ENCODE measurements around the gene ENHO. TPM values are rescaled to one million over a fixed set of nuclear protein-coding genes. Genes with fewer than 3 reads are reported as not detected.

Gene ENHO
- total RNA-seq, 2 experiments from 2014 or later: not detected

GRCh38 chr9:34501372-34501771 lies 21.4 kb downstream of the ENHO start:
- ATAC-seq: no peak
- TF ChIP-seq, protein P1, sequence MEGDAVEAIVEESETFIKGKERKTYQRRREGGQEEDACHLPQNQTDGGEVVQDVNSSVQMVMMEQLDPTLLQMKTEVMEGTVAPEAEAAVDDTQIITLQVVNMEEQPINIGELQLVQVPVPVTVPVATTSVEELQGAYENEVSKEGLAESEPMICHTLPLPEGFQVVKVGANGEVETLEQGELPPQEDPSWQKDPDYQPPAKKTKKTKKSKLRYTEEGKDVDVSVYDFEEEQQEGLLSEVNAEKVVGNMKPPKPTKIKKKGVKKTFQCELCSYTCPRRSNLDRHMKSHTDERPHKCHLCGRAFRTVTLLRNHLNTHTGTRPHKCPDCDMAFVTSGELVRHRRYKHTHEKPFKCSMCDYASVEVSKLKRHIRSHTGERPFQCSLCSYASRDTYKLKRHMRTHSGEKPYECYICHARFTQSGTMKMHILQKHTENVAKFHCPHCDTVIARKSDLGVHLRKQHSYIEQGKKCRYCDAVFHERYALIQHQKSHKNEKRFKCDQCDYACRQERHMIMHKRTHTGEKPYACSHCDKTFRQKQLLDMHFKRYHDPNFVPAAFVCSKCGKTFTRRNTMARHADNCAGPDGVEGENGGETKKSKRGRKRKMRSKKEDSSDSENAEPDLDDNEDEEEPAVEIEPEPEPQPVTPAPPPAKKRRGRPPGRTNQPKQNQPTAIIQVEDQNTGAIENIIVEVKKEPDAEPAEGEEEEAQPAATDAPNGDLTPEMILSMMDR (IDR thresholded peaks at IDR 0.05): no peak
- no peaks in the 10 kb centered on the region for H3K9me3 Mint-ChIP-seq
- ChIA-PET CTCF (interaction anchor here (0.9 to 10.3 kb wide), 19 partner anchors 9 to 166 kb away, joined by 3 to 90 read pairs (median 5); partner anchors contain the start of genes DNAI1, FAM219A and SIGMAR1), POLR2A (no interaction called here)
- peaks cover 3% of the 10 kb centered on the region for H3K4me1 Mint-ChIP-seq (ENCODE audit: low read depth)
- H3K36me3 Mint-ChIP-seq (ENCODE audit: low read depth): no peaks in the 10 kb centered on the region
- no peak for DNase-seq
- H3K27ac Mint-ChIP-seq: no peak overlapping the region
- peaks cover 6% of the 10 kb centered on the region for H3K27me3 Mint-ChIP-seq
- intact Hi-C loops (cut with micrococcal nuclease): no loop called here
- H3K4me3 Mint-ChIP-seq: no peak overlapping the region

DNA sequence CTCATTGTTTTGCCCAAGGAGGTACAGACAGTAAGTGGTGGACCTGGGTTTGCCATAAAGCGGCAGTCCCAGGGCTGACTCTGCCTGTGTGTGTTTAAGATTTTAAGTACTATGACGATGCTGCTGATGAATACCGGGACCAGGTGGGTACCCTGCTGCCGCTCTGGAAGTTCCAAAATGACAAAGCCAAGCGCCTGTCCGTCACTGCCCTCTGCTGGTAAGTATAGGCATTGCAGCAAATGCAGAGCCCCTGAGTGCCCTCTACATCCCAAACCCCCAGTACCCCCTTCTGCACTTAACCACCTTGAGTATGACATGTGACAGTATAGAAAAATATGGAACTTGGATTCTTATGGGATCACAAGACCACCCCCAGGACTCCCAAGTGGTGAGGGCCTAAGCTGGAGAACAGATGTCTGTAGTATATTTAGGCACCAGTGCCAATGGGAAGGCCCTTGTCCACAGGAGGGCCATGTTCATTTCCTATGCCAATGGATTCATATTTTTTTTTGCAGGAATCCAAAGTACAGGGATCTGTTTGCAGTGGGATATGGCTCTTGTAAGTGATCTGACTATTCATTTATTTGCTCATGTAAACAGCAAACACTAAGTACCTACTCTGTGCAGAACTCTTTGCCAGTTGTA lies 22.0 kb downstream of the ENHO start:
- ATAC-seq: peak; percentile 95
- DNase-seq: peak; percentile 84
- Mint-ChIP-seq H3K27me3 (peaks cover 6% of the 10 kb centered on the region), H3K9me3 (no peaks in the 10 kb centered on the region), H3K4me3 (no peak overlapping the region), H3K4me1 (ENCODE audit: low read depth) (peaks cover 3% of the 10 kb centered on the region), H3K27ac (no peak overlapping the region), H3K36me3 (ENCODE audit: low read depth) (no peaks in the 10 kb centered on the region)
- CTCF ChIA-PET: interaction anchor here (0.6 to 10.3 kb wide), 34 partner anchors 9 to 166 kb away, joined by 3 to 90 read pairs (median 4); partner anchors contain the start of genes DNAI1, ENHO, FAM219A and MYORG
- TF ChIP-seq, protein P1 (IDR thresholded peaks at IDR 0.05): peak; percentile 97
- POLR2A ChIA-PET: no interaction called here
- intact Hi-C loops (cut with micrococcal nuclease): loop anchor here (1.0 kb wide), 1 partner anchor 63 kb away; no protein-coding TSS in a partner anchor

GRCh38 chr9:34499076-34499475 lies 23.7 kb downstream of the ENHO start:
- ChIA-PET CTCF (interaction anchor here (7.2 to 10.3 kb wide), 2 partner anchors 61 to 95 kb away, joined by 74 to 90 read pairs; no protein-coding TSS in a partner anchor), POLR2A (no interaction called here)
- no peak overlapping the region for H3K4me3 Mint-ChIP-seq
- TF ChIP-seq, protein P1 (IDR thresholded peaks at IDR 0.05): no peak
- peaks cover 3% of the 10 kb centered on the region for H3K4me1 Mint-ChIP-seq (ENCODE audit: low read depth)
- peaks cover 2% of the 10 kb centered on the region for H3K27me3 Mint-ChIP-seq
- ATAC-seq (no peak), DNase-seq (no peak)
- H3K36me3 Mint-ChIP-seq (ENCODE audit: low read depth): no peaks in the 10 kb centered on the region
- intact Hi-C loops (cut with micrococcal nuclease): no loop called here
- H3K27ac Mint-ChIP-seq: no peak overlapping the region
- H3K9me3 Mint-ChIP-seq: no peaks in the 10 kb centered on the region

DNA sequence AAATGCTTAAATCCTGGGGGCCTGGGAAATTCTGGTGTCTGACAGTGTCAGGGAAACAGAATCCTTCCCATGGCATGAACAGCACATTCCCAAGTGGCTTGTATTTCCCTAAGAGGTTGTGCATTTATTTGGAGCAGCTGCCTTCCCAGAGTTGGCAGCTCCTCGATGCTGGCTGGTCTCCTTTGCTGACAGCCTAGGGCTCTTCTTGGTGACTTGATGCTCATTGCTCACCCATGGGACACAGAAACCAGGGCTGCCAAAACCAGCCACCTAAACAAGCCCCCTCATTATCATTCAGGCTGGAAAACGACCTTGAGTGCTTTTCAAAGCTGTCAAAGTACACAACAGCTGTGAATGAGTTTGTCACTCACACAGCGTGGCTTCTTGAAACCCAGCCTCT lies 24.2 kb downstream of the ENHO start:
- H3K4me3 Mint-ChIP-seq: no peak overlapping the region
- POLR2A ChIA-PET: interaction anchor here (1.1 kb wide), 1 partner anchor 25 kb away, joined by 3 read pairs; no protein-coding TSS in a partner anchor
- no peaks in the 10 kb centered on the region for H3K36me3 Mint-ChIP-seq (ENCODE audit: low read depth)
- peaks cover 3% of the 10 kb centered on the region for H3K4me1 Mint-ChIP-seq (ENCODE audit: low read depth)
- H3K9me3 Mint-ChIP-seq: no peaks in the 10 kb centered on the region
- CTCF ChIA-PET: interaction anchor here (10.3 kb wide), 1 partner anchor 95 kb away, joined by 90 read pairs; no protein-coding TSS in a partner anchor
- no peak for ATAC-seq
- H3K27ac Mint-ChIP-seq: no peak overlapping the region
- DNase-seq: no peak
- H3K27me3 Mint-ChIP-seq: peaks cover 4% of the 10 kb centered on the region
- TF ChIP-seq, protein P1 (IDR thresholded peaks at IDR 0.05): no peak
- intact Hi-C loops (cut with micrococcal nuclease): no loop called here

- Mint-ChIP-seq H3K27ac (no peak overlapping the region), H3K27me3 (peaks cover 7% of the 10 kb centered on the region), H3K4me1 (ENCODE audit: low read depth) (peaks cover 3% of the 10 kb centered on the region), H3K36me3 (ENCODE audit: low read depth) (no peaks in the 10 kb centered on the region), H3K4me3 (no peak overlapping the region), H3K9me3 (no peaks in the 10 kb centered on the region)
- intact Hi-C loops (cut with micrococcal nuclease): no loop called here
- CTCF ChIA-PET: interaction anchor here (0.9 to 10.3 kb wide), 4 partner anchors 51 to 107 kb away, joined by 3 to 90 read pairs (median 7); no protein-coding TSS in a partner anchor
- ATAC-seq (no peak), DNase-seq (no peak)
- TF ChIP-seq, protein P1 (IDR thresholded peaks at IDR 0.05): no peak
- POLR2A ChIA-PET: no interaction called here
Observed at GRCh38 chr9:34496149-34496712, 26.6 kb downstream of the ENHO start.

Data from activated CD8-positive, alpha-beta T cell treated with anti-CD3 and anti-CD28 coated beads for 36 hours (primary cell).